Parathyroid adenoma (tissue), 2 donors: ENCODE measurements around the gene MBD3L3.

Experiments
- H2AFZ ChIP-seq: fragments of 300-600 bp; sonication (generic); one replicate; pipeline ENCODE4 v1.7.0; 2017; ENCODE audit warnings: antibody characterized with exemption, mild to moderate bottlenecking
- H3K27ac ChIP-seq: fragments of 300-600 bp; sonication (generic); one replicate; pipeline ENCODE4 v1.7.0; 2017
- H3K27me3 ChIP-seq: fragments of 300-600 bp; sonication (generic); one replicate; pipeline ENCODE4 v1.7.0; 2017; ENCODE audit warnings: low read length; ENCODE audit not compliant: control insufficient read depth, insufficient read depth
- H3K36me3 ChIP-seq: fragments of 300-600 bp; sonication (generic); one replicate; pipeline ENCODE4 v1.7.0; 2017; ENCODE audit warnings: low read length; ENCODE audit not compliant: control insufficient read depth, insufficient read depth
- H3K4me1 ChIP-seq: fragments of 300-600 bp; sonication (generic); one replicate; pipeline ENCODE4 v1.7.0; 2017; ENCODE audit warnings: control low read depth
- H3K4me2 ChIP-seq: fragments of 300-600 bp; sonication (generic); one replicate; pipeline ENCODE4 v1.7.0; 2017; ENCODE audit warnings: low read length
- H3K4me3 ChIP-seq: fragments of 300-600 bp; sonication (generic); one replicate; pipeline ENCODE4 v1.7.0; 2017; ENCODE audit warnings: low read depth, low read length
- H3K79me2 ChIP-seq: fragments of 300-600 bp; sonication (generic); one replicate; pipeline ENCODE4 v1.7.0; 2017; ENCODE audit warnings: control low read depth
- H3K9ac ChIP-seq: fragments of 300-600 bp; sonication (generic); one replicate; pipeline ENCODE4 v1.7.0; 2017; ENCODE audit warnings: mild to moderate bottlenecking
- H3K9me3 ChIP-seq: fragments of 300-600 bp; sonication (generic); one replicate; pipeline ENCODE4 v1.7.0; 2017; ENCODE audit warnings: low read length; ENCODE audit not compliant: control insufficient read depth
- TF ChIP-seq, protein P1 (sequence below): fragments of 300-600 bp; sonication (generic); IDR thresholded peaks from one replicate; pipeline ENCODE4 v1.7.0; 2017; ENCODE audit warnings: antibody characterized with exemption, mild to moderate bottlenecking
- donor health status: primary hyperparathyroidism.

The MBD3L3 gene

DNA sequence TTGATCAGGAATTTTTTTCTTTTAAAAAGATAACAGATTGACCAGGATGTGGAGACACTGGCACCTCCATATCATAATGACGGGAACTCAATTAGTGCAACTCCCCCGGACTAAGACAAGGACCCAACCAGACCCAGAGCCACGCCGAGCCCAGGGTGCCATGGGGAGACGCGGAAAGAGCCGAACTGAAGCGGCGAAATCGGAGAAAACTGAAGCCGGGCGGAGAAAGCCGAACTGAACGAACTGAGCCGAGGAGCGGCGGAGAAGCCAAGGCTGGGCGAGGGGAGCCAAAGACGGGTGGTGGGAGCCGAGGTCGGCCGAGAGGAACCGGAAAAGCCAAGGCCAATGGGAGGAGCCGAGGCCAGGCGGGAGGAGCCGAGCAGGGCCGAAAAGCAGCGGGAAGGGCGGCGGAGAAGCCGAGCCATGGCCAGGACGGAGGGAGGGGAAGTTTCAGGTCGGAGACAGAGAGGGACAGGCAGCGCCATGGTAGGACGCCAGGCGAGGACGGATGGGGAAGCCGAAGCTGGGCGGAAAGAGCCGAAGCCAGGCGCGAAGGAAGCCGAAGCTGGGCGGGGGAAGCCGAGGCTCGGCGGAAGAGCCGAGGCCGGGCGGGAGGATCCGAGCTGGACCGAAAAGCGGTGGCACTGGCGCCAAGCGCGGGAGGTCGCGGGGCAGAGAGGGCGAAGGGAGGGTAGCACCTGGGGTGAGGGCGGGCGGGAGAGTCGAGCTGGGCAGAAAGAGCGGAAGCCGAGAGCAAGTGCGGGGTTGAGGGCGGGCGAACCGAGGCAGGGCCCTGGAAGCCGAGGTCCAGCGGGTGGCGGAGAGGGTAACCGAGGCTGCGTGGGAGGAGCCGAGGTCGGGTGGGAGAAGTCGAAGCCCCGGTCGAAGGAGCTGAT lies 40.5 kb upstream of the MBD3L3 start:
- Histone ChIP-seq H3K27me3 (no peaks in the 10 kb centered on the region), H3K4me3 (peak overlapping the region; percentile 99), H3K9ac (peak overlapping the region; percentile 39), H3K4me2 (peak overlapping the region; percentile 99), H3K27ac (peak overlapping the region; percentile 85), H3K36me3 (no peaks in the 10 kb centered on the region), H2AFZ (peak overlapping the region; percentile 82), H3K4me1 (peaks cover 3% of the 10 kb centered on the region), H3K9me3 (no peaks in the 10 kb centered on the region), H3K79me2 (no peaks in the 10 kb centered on the region)
- TF ChIP-seq, protein P1, sequence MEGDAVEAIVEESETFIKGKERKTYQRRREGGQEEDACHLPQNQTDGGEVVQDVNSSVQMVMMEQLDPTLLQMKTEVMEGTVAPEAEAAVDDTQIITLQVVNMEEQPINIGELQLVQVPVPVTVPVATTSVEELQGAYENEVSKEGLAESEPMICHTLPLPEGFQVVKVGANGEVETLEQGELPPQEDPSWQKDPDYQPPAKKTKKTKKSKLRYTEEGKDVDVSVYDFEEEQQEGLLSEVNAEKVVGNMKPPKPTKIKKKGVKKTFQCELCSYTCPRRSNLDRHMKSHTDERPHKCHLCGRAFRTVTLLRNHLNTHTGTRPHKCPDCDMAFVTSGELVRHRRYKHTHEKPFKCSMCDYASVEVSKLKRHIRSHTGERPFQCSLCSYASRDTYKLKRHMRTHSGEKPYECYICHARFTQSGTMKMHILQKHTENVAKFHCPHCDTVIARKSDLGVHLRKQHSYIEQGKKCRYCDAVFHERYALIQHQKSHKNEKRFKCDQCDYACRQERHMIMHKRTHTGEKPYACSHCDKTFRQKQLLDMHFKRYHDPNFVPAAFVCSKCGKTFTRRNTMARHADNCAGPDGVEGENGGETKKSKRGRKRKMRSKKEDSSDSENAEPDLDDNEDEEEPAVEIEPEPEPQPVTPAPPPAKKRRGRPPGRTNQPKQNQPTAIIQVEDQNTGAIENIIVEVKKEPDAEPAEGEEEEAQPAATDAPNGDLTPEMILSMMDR, result no peak

- Histone ChIP-seq H3K27ac (peak overlapping the region; percentile 85), H3K4me2 (peak overlapping the region; percentile 99), H3K36me3 (no peaks in the 10 kb centered on the region), H3K4me1 (peaks cover 3% of the 10 kb centered on the region), H3K79me2 (no peaks in the 10 kb centered on the region), H3K9ac (no peak overlapping the region), H3K9me3 (no peaks in the 10 kb centered on the region), H3K27me3 (no peaks in the 10 kb centered on the region), H3K4me3 (peak overlapping the region; percentile 99), H2AFZ (peak overlapping the region; percentile 82)
- TF ChIP-seq, protein P1, result no peak
Observed at GRCh38 chr19:7098096-7098495, 39.6 kb upstream of the MBD3L3 start.

GRCh38 chr19:7088999-7089398 lies 30.5 kb upstream of the MBD3L3 start:
- peaks cover 11% of the 10 kb centered on the region for H3K9me3 ChIP-seq
- TF ChIP-seq, protein P1, result no peak
- H3K4me1 ChIP-seq, result no peaks in the 10 kb centered on the region
- H3K79me2 ChIP-seq, result no peaks in the 10 kb centered on the region
- no peaks in the 10 kb centered on the region for H3K27me3 ChIP-seq
- H3K4me2 ChIP-seq, result no peak overlapping the region
- H2AFZ ChIP-seq, result no peak overlapping the region
- no peak overlapping the region for H3K4me3 ChIP-seq
- H3K36me3 ChIP-seq, result peaks cover 8% of the 10 kb centered on the region
- no peak overlapping the region for H3K27ac ChIP-seq
- no peak overlapping the region for H3K9ac ChIP-seq

- Histone ChIP-seq H3K27ac (no peak overlapping the region), H3K9me3 (peaks cover 21% of the 10 kb centered on the region), H2AFZ (no peak overlapping the region), H3K79me2 (no peaks in the 10 kb centered on the region), H3K4me1 (no peaks in the 10 kb centered on the region), H3K4me2 (no peak overlapping the region), H3K27me3 (no peaks in the 10 kb centered on the region), H3K4me3 (no peak overlapping the region), H3K36me3 (peaks cover 34% of the 10 kb centered on the region), H3K9ac (no peak overlapping the region)
- TF ChIP-seq, protein P1, result no peak
Observed at GRCh38 chr19:7083076-7083956, 24.8 kb upstream of the MBD3L3 start.
